NCI-H748 (cell line): ENCODE results near the gene SORCS2.

ENCODE experiments used
- DNase-seq: peaks from one replicate; lab custom pipeline; 2025; ENCODE audit not compliant: unreplicated experiment; lab: John Stamatoyannopoulos, UW

Gene SORCS2

GRCh38 chr4:7367406-7367805, 175.1 kb downstream of the SORCS2 start:
- DNase-seq = peak; percentile 61

GRCh38 chr4:7367864-7368277, 175.5 kb downstream of the SORCS2 start:
- no peak for DNase-seq

GRCh38 chr4:7368296-7368695, 176.0 kb downstream of the SORCS2 start:
- no peak for DNase-seq

- DNase-seq = no peak
Measured at GRCh38 chr4:7369511-7369910, 177.2 kb downstream of the SORCS2 start.

GRCh38 chr4:7370038-7370437, 177.7 kb downstream of the SORCS2 start:
- DNase-seq = no peak

GRCh38 chr4:7371210-7371941, 179.0 kb downstream of the SORCS2 start:
- no peak for DNase-seq

- DNase-seq = no peak
Measured at GRCh38 chr4:7372673-7373072, 180.3 kb downstream of the SORCS2 start.

GRCh38 chr4:7374571-7374970, 182.2 kb downstream of the SORCS2 start:
- no peak for DNase-seq

GRCh38 chr4:7375427-7375826, 183.1 kb downstream of the SORCS2 start:
- no peak for DNase-seq

- DNase-seq = no peak
Measured at GRCh38 chr4:7377223-7377865, 185.0 kb downstream of the SORCS2 start.

- DNase-seq = no peak
Measured at GRCh38 chr4:7379186-7379585, 186.8 kb downstream of the SORCS2 start.

GRCh38 chr4:7379719-7380118, 187.4 kb downstream of the SORCS2 start:
- no peak for DNase-seq

GRCh38 chr4:7381221-7381889, 189.0 kb downstream of the SORCS2 start:
- no peak for DNase-seq

- DNase-seq = no peak
Measured at GRCh38 chr4:7381890-7382633, 189.7 kb downstream of the SORCS2 start.

- no peak for DNase-seq
Measured at GRCh38 chr4:7382634-7383014, 190.3 kb downstream of the SORCS2 start.

- no peak for DNase-seq
Measured at GRCh38 chr4:7383266-7383665, 190.9 kb downstream of the SORCS2 start.

- no peak for DNase-seq
Measured at GRCh38 chr4:7384003-7384928, 191.9 kb downstream of the SORCS2 start.

- no peak for DNase-seq
Measured at GRCh38 chr4:7384929-7385890, 192.9 kb downstream of the SORCS2 start.

- DNase-seq = no peak
Measured at GRCh38 chr4:7387925-7388324, 195.6 kb downstream of the SORCS2 start.
